ENCODE data around the gene PDHX. TPM values are rescaled to one million over a fixed set of nuclear protein-coding genes. Genes with fewer than 3 reads are reported as not detected.

Gene PDHX
- 28.7 to 37.5 TPM (median 31.6 TPM) in 5 replicates for total RNA-seq (2022; extraction: Qiagen RNA extraction; ENCODE audit: low read depth)

GRCh38 chr11:34916015-34916842, at the start of gene PDHX, which contains the start of gene APIP:
Gene PDHX (plus strand): TSS chr11:34916618. CDS start chr11:34916656, 38 bp downstream.
Gene APIP (minus strand): TSS chr11:34916379. CDS start chr11:34916284, 95 bp downstream.

Other genes with a start within 250 kb of the PDHX start
- gene APIP, start 239 bp upstream of the PDHX start, total RNA-seq (2022; extraction: Qiagen RNA extraction; ENCODE audit: low read depth): 21.2 to 29.9 TPM (median 24.5 TPM) in 5 replicates
- gene CD44, start 222.6 kb downstream of the PDHX start, total RNA-seq (2022; extraction: Qiagen RNA extraction; ENCODE audit: low read depth): 656 to 874 TPM (median 717 TPM) in 5 replicates